HepG2 (cell line): ENCODE measurements around the gene P2RX5. TPM values are rescaled to one million over a fixed set of nuclear protein-coding genes. Genes with fewer than 3 reads are reported as not detected.

ENCODE experiments used
- BRF2 ChIP-seq: sonication (generic); formaldehyde crosslinking; IDR thresholded peaks from 2 replicates; pipeline ENCODE4 v1.8.1; 2022; ENCODE audit warnings: mild to moderate bottlenecking, missing genetic modification reagents
- E2F1 ChIP-seq: sonication (generic); formaldehyde crosslinking; IDR thresholded peaks from 2 replicates; pipeline ENCODE4 v1.5.0; 2020; ENCODE audit warnings: missing genetic modification reagents
- ELF4 ChIP-seq: sonication (generic); formaldehyde crosslinking; IDR thresholded peaks from 2 replicates; pipeline ENCODE4 v1.5.0; 2020; ENCODE audit warnings: missing genetic modification reagents, mild to moderate bottlenecking, moderate library complexity, borderline replicate concordance
- ETS1 ChIP-seq: sonication (generic); formaldehyde crosslinking; IDR thresholded peaks from 2 replicates; pipeline ENCODE4 v1.4.0; 2020; ENCODE audit warnings: missing genetic modification reagents
- FOSL2 ChIP-seq: sonication (generic); formaldehyde crosslinking; IDR thresholded peaks from 2 replicates; pipeline ENCODE4 v1.4.0; 2020; ENCODE audit warnings: missing genetic modification reagents
- GRHL1 ChIP-seq: sonication (generic); formaldehyde crosslinking; conservative IDR thresholded peaks from 2 replicates; pipeline ENCODE4 v1.8.0; 2022; ENCODE audit warnings: missing genetic modification reagents
- HDAC2 ChIP-seq: sonication (generic); formaldehyde crosslinking; IDR thresholded peaks from 2 replicates; pipeline ENCODE4 v1.4.0; 2020; ENCODE audit warnings: missing genetic modification reagents
- ISL2 ChIP-seq: sonication (generic); formaldehyde crosslinking; IDR thresholded peaks from 2 replicates; pipeline ENCODE4 v1.5.0; 2020; ENCODE audit warnings: missing genetic modification reagents
- KAT8 ChIP-seq: IDR thresholded peaks from 2 replicates; pipeline ENCODE4 v1.6.1; 2016; ENCODE audit warnings: missing genetic modification reagents, missing compliant biosample characterization
- KLF15 ChIP-seq: sonication (generic); formaldehyde crosslinking; IDR thresholded peaks from 2 replicates; pipeline ENCODE4 v1.8.1; 2023; ENCODE audit warnings: borderline replicate concordance, mild to moderate bottlenecking, inconsistent platforms, missing genetic modification reagents, mixed read lengths
- MXD3 ChIP-seq: IDR thresholded peaks from 2 replicates; pipeline ENCODE4 v1.6.1; 2016; ENCODE audit warnings: mild to moderate bottlenecking, missing biosample characterization, missing genetic modification reagents
- RNF219 ChIP-seq: sonication (generic); formaldehyde crosslinking; IDR thresholded peaks from 2 replicates; pipeline ENCODE4 v1.5.0; 2020; ENCODE audit warnings: mild to moderate bottlenecking, missing genetic modification reagents
- TRIM24 ChIP-seq: sonication (generic); formaldehyde crosslinking; IDR thresholded peaks from 2 replicates; pipeline ENCODE4 v1.8.0; 2022; ENCODE audit warnings: mild to moderate bottlenecking, missing genetic modification reagents
- ZNF333 ChIP-seq: sonication (generic); formaldehyde crosslinking; IDR thresholded peaks from 2 replicates; pipeline ENCODE4 v1.4.0; 2020; ENCODE audit warnings: mild to moderate bottlenecking, missing genetic modification reagents, borderline replicate concordance
- ZNF33B ChIP-seq: sonication (generic); formaldehyde crosslinking; IDR thresholded peaks from 2 replicates; pipeline ENCODE4 v1.5.1; 2020; ENCODE audit warnings: mild to moderate bottlenecking, missing genetic modification reagents
- ZNF441 ChIP-seq: sonication (generic); formaldehyde crosslinking; IDR thresholded peaks from 2 replicates; pipeline ENCODE4 v1.7.0; 2021; ENCODE audit warnings: missing genetic modification reagents, borderline replicate concordance
- ZNF558 ChIP-seq: sonication (generic); formaldehyde crosslinking; IDR thresholded peaks from 2 replicates; pipeline ENCODE4 v1.9.0; 2022; ENCODE audit warnings: mild to moderate bottlenecking, missing genetic modification reagents, borderline replicate concordance
- ZNF629 ChIP-seq: sonication (generic); formaldehyde crosslinking; conservative IDR thresholded peaks from 2 replicates; pipeline ENCODE4 v1.5.0; 2020; ENCODE audit warnings: missing genetic modification reagents
- ZNF703 ChIP-seq: sonication (generic); formaldehyde crosslinking; IDR thresholded peaks from 2 replicates; pipeline ENCODE4 v1.5.1; 2020; ENCODE audit warnings: missing genetic modification reagents, mild to moderate bottlenecking, moderate library complexity, borderline replicate concordance
- ZNF761 ChIP-seq: sonication (generic); formaldehyde crosslinking; conservative IDR thresholded peaks from 2 replicates; pipeline ENCODE4 v1.4.0; 2020; ENCODE audit warnings: mild to moderate bottlenecking, missing genetic modification reagents
- polyA plus RNA-seq, 8 experiments: library from polyadenylated mRNA; depleted of rRNA in 3 of 8; stranded (reverse) in 7 of 8; unstranded in 1 of 8; fragments of >200 nt; fragmentation: Illumina TruSeq in 4 of 8; extraction: Trizol in 4 of 8; gene quantifications; 2 replicates each; pipeline versions ENCODE4 v1.2.1 to v1.2.3, GENCODE V29; 2011 to 2016; ENCODE audit warnings: low read depth in 4 of 8, missing spikeins in 1 of 8, mixed read lengths in 1 of 8; ENCODE audit not compliant: insufficient read depth in 1 of 8
- total RNA-seq, 5 experiments: library from RNA; depleted of rRNA; stranded (reverse); fragments of >200 nt; fragmentation: Illumina TruSeq; extraction: Trizol; gene quantifications; 2 replicates each; pipeline ENCODE4 v1.2.3, GENCODE V29; 2016; ENCODE audit warnings: low read depth in 1 of 5

The P2RX5 gene
- total and polyA plus RNA-seq, 2 of the 13 experiments (the other 11 are each of a cell fraction or from before 2014, with no cell fraction given), result 0.95 to 1.7 TPM

GRCh38 chr17:3667366-3668278, 28.3 kb downstream of the P2RX5 start (continued):
- TF ChIP-seq ZNF441 (CRISPR knock-in tag), result no peak; the same call in 1 of the 2 replicates
- TF ChIP-seq GRHL1 (CRISPR knock-in tag), result no peak
- peak; percentile 77; the same call in 1 of the 2 replicates for TF ChIP-seq ELF4 (CRISPR knock-in tag)
- no peak; the same call in 1 of the 2 replicates for TF ChIP-seq HDAC2
- TF ChIP-seq MXD3 (CRISPR knock-in tag), result 0 out of 2 replicates have a peak, but pooled peaks have one; percentile 5
- no peak; the same call in 1 of the 2 replicates for TF ChIP-seq ETS1
- TF ChIP-seq BRF2 (CRISPR knock-in tag), result peak; percentile 69; the same call in 1 of the 2 replicates
- no peak; the same call in 1 of the 2 replicates for TF ChIP-seq KLF15 (CRISPR knock-in tag)
- no peak for TF ChIP-seq E2F1 (CRISPR knock-in tag)
- peak; percentile 94 for TF ChIP-seq FOSL2 (CRISPR knock-in tag)
- no peak for TF ChIP-seq ZNF629 (CRISPR knock-in tag)
- TF ChIP-seq ZNF558, result no peak; the same call in 1 of the 2 replicates
- no peak for TF ChIP-seq TRIM24 (CRISPR knock-in tag)
- TF ChIP-seq ZNF703 (CRISPR knock-in tag), result 0 out of 2 replicates have a peak, but pooled peaks have one; percentile 14
- 0 out of 2 replicates have a peak, but pooled peaks have one; percentile 29 for TF ChIP-seq ISL2 (CRISPR knock-in tag)
- peak; percentile 66 for TF ChIP-seq KAT8 (CRISPR knock-in tag)
- TF ChIP-seq ZNF33B (CRISPR knock-in tag), result peak; percentile 70
- no peak for TF ChIP-seq RNF219 (CRISPR knock-in tag)
- TF ChIP-seq ZNF761 (CRISPR knock-in tag), result peak; percentile 8; the same call in 1 of the 2 replicates
- no peak for TF ChIP-seq ZNF333 (CRISPR knock-in tag)
